ENCODE results near the gene MYO16. TPM values are rescaled to one million over a fixed set of nuclear protein-coding genes. Genes with fewer than 3 reads are reported as not detected.

MYO16 gene
- total and polyA plus RNA-seq, 4 experiments from 2014 or later, result 0.54 to 14.9 (median 6.3) TPM

- H3K36me3 Mint-ChIP-seq, result peaks cover 0 to 3% of the 10 kb centered on the region in 2 donors
- intact Hi-C loops (cut with micrococcal nuclease), result no loop called here
These were observed 380.3 kb downstream of the MYO16 start for GRCh38 chr13:109009756-109010155.

GRCh38 chr13:109010912-109011311 is 381.5 kb downstream of the MYO16 start:
- Histone ChIP-seq H3K9me3 (ENCODE audit: control insufficient read depth in 1 of 2, low read length in 2 of 2) (no peaks in the 10 kb centered on the region), H3K4me3 (ENCODE audit: low read length in 2 of 2) (no peak overlapping the region), H3K27ac (ENCODE audit: low read depth, low read length) (no peak overlapping the region), H3K36me3 (ENCODE audit: insufficient read depth, low read length) (no peaks in the 10 kb centered on the region), H3K27me3 (ENCODE audit: insufficient read depth, low read length) (no peaks in the 10 kb centered on the region), H3K4me1 (ENCODE audit: insufficient read depth, low read length) (no peaks in the 10 kb centered on the region)
- intact Hi-C loops (cut with micrococcal nuclease), result no loop called here
- no peak overlapping the region for H3K4me3 Mint-ChIP-seq
- H3K4me1 Mint-ChIP-seq, result no peaks in the 10 kb centered on the region
- ChIA-PET POLR2A (ENCODE audit: partially characterized antibody) (no interaction called here), CTCF (ENCODE audit: partially characterized antibody) (no interaction called here)
- no peak for DNase-seq
- peaks cover 0 to 3% (median under 1%) of the 10 kb centered on the region in 8 donors for H3K9me3 Mint-ChIP-seq
- H3K36me3 Mint-ChIP-seq, result peaks cover 0 to 5% of the 10 kb centered on the region in 2 donors
- H3K27me3 Mint-ChIP-seq, result peaks cover 0 to 2% of the 10 kb centered on the region in 2 donors
- H3K27ac Mint-ChIP-seq, result no peak overlapping the region

More at GRCh38 chr13:109009756-109010155, 380.3 kb downstream of the MYO16 start:
- H3K27ac ChIP-seq (ENCODE audit: low read depth, low read length), result no peak overlapping the region
- Mint-ChIP-seq H3K27me3 (peaks cover 0 to 2% of the 10 kb centered on the region in 2 donors), H3K4me3 (no peak overlapping the region), H3K9me3 (peaks cover 0 to 3% (median 0%) of the 10 kb centered on the region in 8 donors), H3K27ac (no peak overlapping the region), H3K4me1 (no peaks in the 10 kb centered on the region)
- CTCF ChIA-PET (ENCODE audit: partially characterized antibody), result no interaction called here
- no peak for DNase-seq
- POLR2A ChIA-PET (ENCODE audit: partially characterized antibody), result no interaction called here
- no peaks in the 10 kb centered on the region for H3K4me1 ChIP-seq (ENCODE audit: insufficient read depth, low read length)
- H3K4me3 ChIP-seq (ENCODE audit: low read length in 2 of 2), result no peak overlapping the region
- no peaks in the 10 kb centered on the region for H3K27me3 ChIP-seq (ENCODE audit: insufficient read depth, low read length)
- no peaks in the 10 kb centered on the region for H3K9me3 ChIP-seq (ENCODE audit: control insufficient read depth in 1 of 2, low read length in 2 of 2)
- H3K36me3 ChIP-seq (ENCODE audit: insufficient read depth, low read length), result no peaks in the 10 kb centered on the region

- POLR2A ChIA-PET (ENCODE audit: partially characterized antibody), result no interaction called here
- intact Hi-C loops (cut with micrococcal nuclease), result no loop called here
- Histone ChIP-seq H3K4me3 (ENCODE audit: low read length in 2 of 2) (no peak overlapping the region), H3K27ac (ENCODE audit: low read depth, low read length) (no peak overlapping the region), H3K9me3 (ENCODE audit: control insufficient read depth in 1 of 2, low read length in 2 of 2) (no peaks in the 10 kb centered on the region), H3K36me3 (ENCODE audit: insufficient read depth, low read length) (no peaks in the 10 kb centered on the region), H3K4me1 (ENCODE audit: insufficient read depth, low read length) (no peaks in the 10 kb centered on the region), H3K27me3 (ENCODE audit: insufficient read depth, low read length) (no peaks in the 10 kb centered on the region)
- no peak overlapping the region for H3K4me3 Mint-ChIP-seq
- CTCF ChIA-PET (ENCODE audit: partially characterized antibody), result no interaction called here
- H3K27me3 Mint-ChIP-seq, result no peaks in the 10 kb centered on the region
- H3K27ac Mint-ChIP-seq, result no peak overlapping the region
- peaks cover 0 to 4% (median 3%) of the 10 kb centered on the region in 8 donors for H3K9me3 Mint-ChIP-seq
- H3K36me3 Mint-ChIP-seq, result peaks cover 0 to 5% of the 10 kb centered on the region in 2 donors
- no peak for DNase-seq
- H3K4me1 Mint-ChIP-seq, result no peaks in the 10 kb centered on the region
These were observed 382.7 kb downstream of the MYO16 start for GRCh38 chr13:109012115-109012514.

GRCh38 chr13:109021558-109021957 is 392.1 kb downstream of the MYO16 start:
- no peaks in the 10 kb centered on the region for H3K36me3 Mint-ChIP-seq
- H3K4me1 Mint-ChIP-seq, result no peaks in the 10 kb centered on the region
- no peak overlapping the region for H3K4me3 Mint-ChIP-seq
- POLR2A ChIA-PET (ENCODE audit: partially characterized antibody), result no interaction called here
- H3K36me3 ChIP-seq (ENCODE audit: insufficient read depth, low read length), result no peaks in the 10 kb centered on the region
- no peak overlapping the region for H3K4me3 ChIP-seq (ENCODE audit: low read length in 2 of 2)
- DNase-seq, result no peak
- no peaks in the 10 kb centered on the region for H3K9me3 ChIP-seq (ENCODE audit: control insufficient read depth in 1 of 2, low read length in 2 of 2)
- CTCF ChIA-PET (ENCODE audit: partially characterized antibody), result no interaction called here
- peaks cover 0 to 2% of the 10 kb centered on the region in 2 donors for H3K27me3 Mint-ChIP-seq
- intact Hi-C loops (cut with micrococcal nuclease), result no loop called here
- H3K27me3 ChIP-seq (ENCODE audit: insufficient read depth, low read length), result no peaks in the 10 kb centered on the region
- peaks cover 0 to 2% (median 0%) of the 10 kb centered on the region in 8 donors for H3K9me3 Mint-ChIP-seq
- H3K27ac Mint-ChIP-seq, result no peak overlapping the region
- no peak overlapping the region for H3K27ac ChIP-seq (ENCODE audit: low read depth, low read length)
- H3K4me1 ChIP-seq (ENCODE audit: insufficient read depth, low read length), result no peaks in the 10 kb centered on the region

GRCh38 chr13:109024611-109025010 is 395.2 kb downstream of the MYO16 start:
- Mint-ChIP-seq H3K36me3 (no peaks in the 10 kb centered on the region), H3K27me3 (no peaks in the 10 kb centered on the region), H3K9me3 (no peaks in the 10 kb centered on the region), H3K4me1 (no peaks in the 10 kb centered on the region), H3K27ac (no peak overlapping the region), H3K4me3 (no peak overlapping the region)
- CTCF ChIA-PET (ENCODE audit: partially characterized antibody), result no interaction called here
- no peaks in the 10 kb centered on the region for H3K27me3 ChIP-seq (ENCODE audit: insufficient read depth, low read length)
- H3K4me1 ChIP-seq (ENCODE audit: insufficient read depth, low read length), result no peaks in the 10 kb centered on the region
- H3K36me3 ChIP-seq (ENCODE audit: insufficient read depth, low read length), result no peaks in the 10 kb centered on the region
- no peaks in the 10 kb centered on the region for H3K9me3 ChIP-seq (ENCODE audit: control insufficient read depth in 1 of 2, low read length in 2 of 2)
- POLR2A ChIA-PET (ENCODE audit: partially characterized antibody), result no interaction called here
- DNase-seq, result no peak
- H3K27ac ChIP-seq (ENCODE audit: low read depth, low read length), result no peak overlapping the region
- intact Hi-C loops (cut with micrococcal nuclease), result no loop called here
- no peak overlapping the region for H3K4me3 ChIP-seq (ENCODE audit: low read length in 2 of 2)

GRCh38 chr13:109026266-109026665 is 396.9 kb downstream of the MYO16 start:
- Histone ChIP-seq H3K9me3 (ENCODE audit: control insufficient read depth in 1 of 2, low read length in 2 of 2) (no peaks in the 10 kb centered on the region), H3K4me1 (ENCODE audit: insufficient read depth, low read length) (no peaks in the 10 kb centered on the region), H3K27ac (ENCODE audit: low read depth, low read length) (no peak overlapping the region), H3K4me3 (ENCODE audit: low read length in 2 of 2) (no peak overlapping the region), H3K36me3 (ENCODE audit: insufficient read depth, low read length) (no peaks in the 10 kb centered on the region), H3K27me3 (ENCODE audit: insufficient read depth, low read length) (no peaks in the 10 kb centered on the region)
- Mint-ChIP-seq H3K9me3 (no peaks in the 10 kb centered on the region), H3K36me3 (no peaks in the 10 kb centered on the region), H3K27me3 (no peaks in the 10 kb centered on the region), H3K4me1 (no peaks in the 10 kb centered on the region), H3K27ac (no peak overlapping the region), H3K4me3 (no peak overlapping the region)
- DNase-seq, result no peak
- ChIA-PET CTCF (ENCODE audit: partially characterized antibody) (no interaction called here), POLR2A (ENCODE audit: partially characterized antibody) (no interaction called here)
- intact Hi-C loops (cut with micrococcal nuclease), result no loop called here

GRCh38 chr13:109028624-109029023 is 399.2 kb downstream of the MYO16 start:
- Mint-ChIP-seq H3K9me3 (no peaks in the 10 kb centered on the region), H3K27ac (no peak overlapping the region), H3K4me3 (no peak overlapping the region), H3K4me1 (no peaks in the 10 kb centered on the region), H3K27me3 (no peaks in the 10 kb centered on the region), H3K36me3 (no peaks in the 10 kb centered on the region)
- CTCF ChIA-PET (ENCODE audit: partially characterized antibody), result no interaction called here
- Histone ChIP-seq H3K9me3 (ENCODE audit: control insufficient read depth in 1 of 2, low read length in 2 of 2) (no peaks in the 10 kb centered on the region), H3K27me3 (ENCODE audit: insufficient read depth, low read length) (no peaks in the 10 kb centered on the region), H3K4me3 (ENCODE audit: low read length in 2 of 2) (no peak overlapping the region), H3K4me1 (ENCODE audit: insufficient read depth, low read length) (no peaks in the 10 kb centered on the region), H3K36me3 (ENCODE audit: insufficient read depth, low read length) (no peaks in the 10 kb centered on the region), H3K27ac (ENCODE audit: low read depth, low read length) (no peak overlapping the region)
- intact Hi-C loops (cut with micrococcal nuclease), result no loop called here
- DNase-seq, result no peak
- POLR2A ChIA-PET (ENCODE audit: partially characterized antibody), result no interaction called here

- ChIA-PET POLR2A (ENCODE audit: partially characterized antibody) (no interaction called here), CTCF (ENCODE audit: partially characterized antibody) (no interaction called here)
- Mint-ChIP-seq H3K4me1 (no peaks in the 10 kb centered on the region), H3K9me3 (peaks cover 0 to 2% (median 0%) of the 10 kb centered on the region in 8 donors), H3K36me3 (no peaks in the 10 kb centered on the region), H3K27me3 (no peaks in the 10 kb centered on the region), H3K27ac (no peak overlapping the region), H3K4me3 (no peak overlapping the region)
- no peaks in the 10 kb centered on the region for H3K27me3 ChIP-seq (ENCODE audit: insufficient read depth, low read length)
- no peaks in the 10 kb centered on the region for H3K36me3 ChIP-seq (ENCODE audit: insufficient read depth, low read length)
- no peaks in the 10 kb centered on the region for H3K9me3 ChIP-seq (ENCODE audit: control insufficient read depth in 1 of 2, low read length in 2 of 2)
- DNase-seq, result no peak
- H3K4me1 ChIP-seq (ENCODE audit: insufficient read depth, low read length), result no peaks in the 10 kb centered on the region
- no peak overlapping the region for H3K4me3 ChIP-seq (ENCODE audit: low read length in 2 of 2)
- no peak overlapping the region for H3K27ac ChIP-seq (ENCODE audit: low read depth, low read length)
- intact Hi-C loops (cut with micrococcal nuclease), result no loop called here
These were observed 403.7 kb downstream of the MYO16 start for GRCh38 chr13:109033090-109033489.

All from CD4-positive, alpha-beta memory T cell (primary cell).